Kasumi-1 (cell line): ENCODE measurements around the gene OTULINL.

Source experiments
- DNase-seq, 2 experiments: peaks; one replicate each; lab custom pipeline; 2025; lab: John Stamatoyannopoulos, UW

Gene OTULINL

GRCh38 chr5:14600846-14601245 is 19.3 kb downstream of the OTULINL start:
- no peak for DNase-seq

- DNase-seq, result no peak
These were observed 21.5 kb downstream of the OTULINL start for GRCh38 chr5:14603141-14603540.

GRCh38 chr5:14607104-14607503 is 25.5 kb downstream of the OTULINL start:
- no peak for DNase-seq

GRCh38 chr5:14608169-14608568 is 26.6 kb downstream of the OTULINL start:
- DNase-seq, result peak; percentile 28 to 37

GRCh38 chr5:14611737-14612136 is 30.1 kb downstream of the OTULINL start:
- no peak for DNase-seq

- DNase-seq, result no peak
These were observed 32.9 kb downstream of the OTULINL start for GRCh38 chr5:14614490-14614889.

GRCh38 chr5:14615365-14615764 is 33.8 kb downstream of the OTULINL start:
- DNase-seq, result no peak

GRCh38 chr5:14617441-14617840 is 35.8 kb downstream of the OTULINL start:
- DNase-seq, result no peak

- DNase-seq, result no peak
These were observed 45.7 kb downstream of the OTULINL start for GRCh38 chr5:14627270-14627669.

GRCh38 chr5:14628346-14628745 is 46.8 kb downstream of the OTULINL start:
- peak; percentile 59 to 63 for DNase-seq

GRCh38 chr5:14630671-14631070 is 49.1 kb downstream of the OTULINL start:
- no peak for DNase-seq

- DNase-seq, result no peak
These were observed 54.1 kb downstream of the OTULINL start for GRCh38 chr5:14635656-14636055.

GRCh38 chr5:14640765-14641164 is 59.2 kb downstream of the OTULINL start:
- DNase-seq, result no peak

GRCh38 chr5:14644623-14645237 is 63.1 kb downstream of the OTULINL start:
- no peak for DNase-seq

GRCh38 chr5:14650052-14650451 is 68.5 kb downstream of the OTULINL start:
- DNase-seq, result no peak

- no peak for DNase-seq
These were observed 73.7 kb downstream of the OTULINL start for GRCh38 chr5:14655146-14655741.

GRCh38 chr5:14656898-14657297 is 75.3 kb downstream of the OTULINL start:
- DNase-seq, result no peak

- DNase-seq, result no peak
These were observed 78.4 kb downstream of the OTULINL start for GRCh38 chr5:14659821-14660607.

GRCh38 chr5:14660833-14661232 is 79.2 kb downstream of the OTULINL start:
- DNase-seq, result no peak
